HepG2 (cell line): ENCODE measurements around the gene SPAG9. TPM values are rescaled to one million over a fixed set of nuclear protein-coding genes. Genes with fewer than 3 reads are reported as not detected.

Source experiments
- CCDC6 ChIP-seq: sonication (generic); formaldehyde crosslinking; IDR thresholded peaks from 2 replicates; pipeline ENCODE4 v1.8.1; 2022; ENCODE audit warnings: mild to moderate bottlenecking, missing genetic modification reagents, moderate library complexity
- FOXK2 ChIP-seq: fragments of 450-650 bp; IDR thresholded peaks from 2 replicates; pipeline ENCODE4 v1.6.1; 2016
- GFI1 ChIP-seq: sonication (generic); formaldehyde crosslinking; IDR thresholded peaks from 2 replicates; pipeline ENCODE4 v1.5.0; 2020; ENCODE audit warnings: missing genetic modification reagents, mild to moderate bottlenecking, borderline replicate concordance
- HNRNPK ChIP-seq: fragments of 200-400 bp; formaldehyde crosslinking; IDR thresholded peaks from 2 replicates; pipeline ENCODE4 v1.6.1; 2018; ENCODE audit warnings: low read length, low read depth, moderate library complexity, mild to moderate bottlenecking; ENCODE audit not compliant: poor library complexity, severe bottlenecking
- KDM5A ChIP-seq: fragments of 200-600 bp; sonication (generic); IDR thresholded peaks from 2 replicates; pipeline ENCODE4 v1.7.0; 2018; ENCODE audit warnings: antibody characterized with exemption, mild to moderate bottlenecking, low read length, borderline replicate concordance
- MBD4 ChIP-seq: IDR thresholded peaks from 2 replicates; pipeline ENCODE4 v1.6.1; 2012; ENCODE audit warnings: low read length, inconsistent platforms, borderline replicate concordance
- SKI ChIP-seq: fragments of 450-650 bp; IDR thresholded peaks from one replicate; pipeline ENCODE4 v1.6.1; 2018; ENCODE audit warnings: mild to moderate bottlenecking; ENCODE audit not compliant: partially characterized antibody
- SMAD1 ChIP-seq: sonication (generic); formaldehyde crosslinking; IDR thresholded peaks from 2 replicates; pipeline ENCODE4 v1.4.0; 2020; ENCODE audit warnings: missing genetic modification reagents, low read depth, mild to moderate bottlenecking, borderline replicate concordance
- SP2 ChIP-seq: sonication (generic); formaldehyde crosslinking; IDR thresholded peaks from 2 replicates; pipeline ENCODE4 v1.5.1; 2020; ENCODE audit warnings: mild to moderate bottlenecking, missing genetic modification reagents
- TBX3 ChIP-seq: fragments of 450-650 bp; IDR thresholded peaks from 2 replicates; pipeline ENCODE4 v1.6.1; 2017; ENCODE audit warnings: antibody characterized with exemption, mild to moderate bottlenecking, inconsistent platforms, borderline replicate concordance
- TEAD3 ChIP-seq: optimal IDR thresholded peaks from 2 replicates; pipeline ENCODE3; 2016; ENCODE audit warnings: borderline replicate concordance
- THAP7 ChIP-seq: sonication (generic); formaldehyde crosslinking; IDR thresholded peaks from 2 replicates; pipeline ENCODE4 v1.8.1; 2023; ENCODE audit warnings: mild to moderate bottlenecking, missing genetic modification reagents
- ZFP90 ChIP-seq: sonication (generic); formaldehyde crosslinking; IDR thresholded peaks from 2 replicates; pipeline ENCODE4 v1.8.0; 2022; ENCODE audit warnings: missing genetic modification reagents, mild to moderate bottlenecking, inconsistent platforms, borderline replicate concordance
- ZNF225 ChIP-seq: sonication (generic); formaldehyde crosslinking; IDR thresholded peaks from 2 replicates; pipeline ENCODE4 v1.4.0; 2020; ENCODE audit warnings: mild to moderate bottlenecking, missing genetic modification reagents
- ZNF235 ChIP-seq: sonication (generic); formaldehyde crosslinking; IDR thresholded peaks from 2 replicates; pipeline ENCODE4 v1.8.1; 2023; ENCODE audit warnings: mild to moderate bottlenecking, missing genetic modification reagents, borderline replicate concordance
- ZNF543 ChIP-seq: sonication (generic); formaldehyde crosslinking; IDR thresholded peaks from 2 replicates; pipeline ENCODE4 v1.4.0; 2020; ENCODE audit warnings: mild to moderate bottlenecking, missing genetic modification reagents
- ZNF563 ChIP-seq: sonication (generic); formaldehyde crosslinking; IDR thresholded peaks from 2 replicates; pipeline ENCODE4 v1.8.0; 2022; ENCODE audit warnings: mild to moderate bottlenecking, moderate library complexity, missing genetic modification reagents
- ZNF577 ChIP-seq: sonication (generic); formaldehyde crosslinking; IDR thresholded peaks from 2 replicates; pipeline ENCODE4 v1.4.0; 2020; ENCODE audit warnings: mild to moderate bottlenecking, low read depth, missing genetic modification reagents, borderline replicate concordance
- ZNF619 ChIP-seq: sonication (generic); formaldehyde crosslinking; IDR thresholded peaks from 2 replicates; pipeline ENCODE4 v1.4.0; 2020; ENCODE audit warnings: mild to moderate bottlenecking, missing genetic modification reagents
- ZNF710 ChIP-seq: sonication (generic); formaldehyde crosslinking; IDR thresholded peaks from 2 replicates; pipeline ENCODE4 v1.5.0; 2020; ENCODE audit warnings: mild to moderate bottlenecking, missing genetic modification reagents, borderline replicate concordance
- polyA plus RNA-seq, 8 experiments: library from polyadenylated mRNA; depleted of rRNA in 3 of 8; stranded (reverse) in 7 of 8; unstranded in 1 of 8; fragments of >200 nt; fragmentation: Illumina TruSeq in 4 of 8; extraction: Trizol in 4 of 8; gene quantifications; 2 replicates each; pipeline versions ENCODE4 v1.2.1 to v1.2.3, GENCODE V29; 2011 to 2016; ENCODE audit warnings: low read depth in 4 of 8, missing spikeins in 1 of 8, mixed read lengths in 1 of 8; ENCODE audit not compliant: insufficient read depth in 1 of 8
- total RNA-seq, 5 experiments: library from RNA; depleted of rRNA; stranded (reverse); fragments of >200 nt; fragmentation: Illumina TruSeq; extraction: Trizol; gene quantifications; 2 replicates each; pipeline ENCODE4 v1.2.3, GENCODE V29; 2016; ENCODE audit warnings: low read depth in 1 of 5
- TF ChIP-seq, protein P1 (sequence below): sonication (generic); formaldehyde crosslinking; IDR thresholded peaks from 2 replicates; pipeline ENCODE4 v1.5.0; 2020; ENCODE audit warnings: missing genetic modification reagents
- TF ChIP-seq, protein P2 (sequence below): sonication (generic); formaldehyde crosslinking; conservative IDR thresholded peaks from 2 replicates; pipeline ENCODE4 v1.8.0; 2022; ENCODE audit warnings: low read depth, missing genetic modification reagents
- TF ChIP-seq, protein P3 (sequence below): sonication (generic); formaldehyde crosslinking; IDR thresholded peaks from 2 replicates; pipeline ENCODE4 v1.8.1; 2022; ENCODE audit warnings: mild to moderate bottlenecking, missing genetic modification reagents

The SPAG9 gene
- total and polyA plus RNA-seq, 2 of the 13 experiments (the other 11 are each of a cell fraction or from before 2014, with no cell fraction given), result 43.2 to 78.6 TPM

GRCh38 chr17:51153210-51154072, 32.8 kb upstream of the SPAG9 start, which contains the start of gene NME1 (continued):
- TF ChIP-seq ZNF710 (CRISPR knock-in tag) (peak; percentile 95), GFI1 (CRISPR knock-in tag) (peak; percentile 93), ZNF577 (CRISPR knock-in tag) (0 out of 2 replicates have a peak, but pooled peaks have one; percentile 93), KDM5A (peak; percentile 98), TBX3 (peak; percentile 58; the same call in 1 of the 2 replicates), SP2 (peak; percentile 66), SKI (peak; percentile 85), HNRNPK (peak; percentile 44), ZNF619 (peak; percentile 99), CCDC6 (peak; percentile 98), ZFP90 (CRISPR knock-in tag) (peak; percentile 99), ZNF543 (CRISPR knock-in tag) (peak; percentile 98), TEAD3 (peak; percentile 90), MBD4 (peak; percentile 34; the same call in 1 of the 2 replicates), ZNF563 (CRISPR knock-in tag) (peak; percentile 97), SMAD1 (peak; percentile 100), FOXK2 (peak; percentile 90), THAP7 (CRISPR knock-in tag) (peak; percentile 98), ZNF235 (CRISPR knock-in tag) (0 out of 2 replicates have a peak, but pooled peaks have one; percentile 86), ZNF225 (CRISPR knock-in tag) (peak; percentile 99)
- TF ChIP-seq, protein P1, sequence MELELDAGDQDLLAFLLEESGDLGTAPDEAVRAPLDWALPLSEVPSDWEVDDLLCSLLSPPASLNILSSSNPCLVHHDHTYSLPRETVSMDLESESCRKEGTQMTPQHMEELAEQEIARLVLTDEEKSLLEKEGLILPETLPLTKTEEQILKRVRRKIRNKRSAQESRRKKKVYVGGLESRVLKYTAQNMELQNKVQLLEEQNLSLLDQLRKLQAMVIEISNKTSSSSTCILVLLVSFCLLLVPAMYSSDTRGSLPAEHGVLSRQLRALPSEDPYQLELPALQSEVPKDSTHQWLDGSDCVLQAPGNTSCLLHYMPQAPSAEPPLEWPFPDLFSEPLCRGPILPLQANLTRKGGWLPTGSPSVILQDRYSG, result no peak
- TF ChIP-seq, protein P2, sequence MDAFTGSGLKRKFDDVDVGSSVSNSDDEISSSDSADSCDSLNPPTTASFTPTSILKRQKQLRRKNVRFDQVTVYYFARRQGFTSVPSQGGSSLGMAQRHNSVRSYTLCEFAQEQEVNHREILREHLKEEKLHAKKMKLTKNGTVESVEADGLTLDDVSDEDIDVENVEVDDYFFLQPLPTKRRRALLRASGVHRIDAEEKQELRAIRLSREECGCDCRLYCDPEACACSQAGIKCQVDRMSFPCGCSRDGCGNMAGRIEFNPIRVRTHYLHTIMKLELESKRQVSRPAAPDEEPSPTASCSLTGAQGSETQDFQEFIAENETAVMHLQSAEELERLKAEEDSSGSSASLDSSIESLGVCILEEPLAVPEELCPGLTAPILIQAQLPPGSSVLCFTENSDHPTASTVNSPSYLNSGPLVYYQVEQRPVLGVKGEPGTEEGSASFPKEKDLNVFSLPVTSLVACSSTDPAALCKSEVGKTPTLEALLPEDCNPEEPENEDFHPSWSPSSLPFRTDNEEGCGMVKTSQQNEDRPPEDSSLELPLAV (CRISPR knock-in tag), result no peak
- TF ChIP-seq, protein P3, sequence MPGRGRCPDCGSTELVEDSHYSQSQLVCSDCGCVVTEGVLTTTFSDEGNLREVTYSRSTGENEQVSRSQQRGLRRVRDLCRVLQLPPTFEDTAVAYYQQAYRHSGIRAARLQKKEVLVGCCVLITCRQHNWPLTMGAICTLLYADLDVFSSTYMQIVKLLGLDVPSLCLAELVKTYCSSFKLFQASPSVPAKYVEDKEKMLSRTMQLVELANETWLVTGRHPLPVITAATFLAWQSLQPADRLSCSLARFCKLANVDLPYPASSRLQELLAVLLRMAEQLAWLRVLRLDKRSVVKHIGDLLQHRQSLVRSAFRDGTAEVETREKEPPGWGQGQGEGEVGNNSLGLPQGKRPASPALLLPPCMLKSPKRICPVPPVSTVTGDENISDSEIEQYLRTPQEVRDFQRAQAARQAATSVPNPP (CRISPR knock-in tag), result peak; percentile 87
